T-helper 22 cell (primary cell): ENCODE results near the gene MSI1.
"Not testable (repeated sequence)": the region's sequence is repeated elsewhere in the genome, so short reads cannot be mapped to it uniquely, and the experiment has no call there.

Source experiments
- DNase-seq: peaks from one replicate; pipeline ENCODE4 v3.0.0-alpha.2; 2020; ENCODE audit warnings: low read depth

MSI1 gene

GRCh38 chr12:120353556-120354317, 15.2 kb downstream of the MSI1 start:
- no peak for DNase-seq

- DNase-seq: no peak
These were observed 15.8 kb downstream of the MSI1 start for GRCh38 chr12:120353136-120353535.

GRCh38 chr12:120352117-120352516, 16.8 kb downstream of the MSI1 start:
- DNase-seq: no peak

DNA sequence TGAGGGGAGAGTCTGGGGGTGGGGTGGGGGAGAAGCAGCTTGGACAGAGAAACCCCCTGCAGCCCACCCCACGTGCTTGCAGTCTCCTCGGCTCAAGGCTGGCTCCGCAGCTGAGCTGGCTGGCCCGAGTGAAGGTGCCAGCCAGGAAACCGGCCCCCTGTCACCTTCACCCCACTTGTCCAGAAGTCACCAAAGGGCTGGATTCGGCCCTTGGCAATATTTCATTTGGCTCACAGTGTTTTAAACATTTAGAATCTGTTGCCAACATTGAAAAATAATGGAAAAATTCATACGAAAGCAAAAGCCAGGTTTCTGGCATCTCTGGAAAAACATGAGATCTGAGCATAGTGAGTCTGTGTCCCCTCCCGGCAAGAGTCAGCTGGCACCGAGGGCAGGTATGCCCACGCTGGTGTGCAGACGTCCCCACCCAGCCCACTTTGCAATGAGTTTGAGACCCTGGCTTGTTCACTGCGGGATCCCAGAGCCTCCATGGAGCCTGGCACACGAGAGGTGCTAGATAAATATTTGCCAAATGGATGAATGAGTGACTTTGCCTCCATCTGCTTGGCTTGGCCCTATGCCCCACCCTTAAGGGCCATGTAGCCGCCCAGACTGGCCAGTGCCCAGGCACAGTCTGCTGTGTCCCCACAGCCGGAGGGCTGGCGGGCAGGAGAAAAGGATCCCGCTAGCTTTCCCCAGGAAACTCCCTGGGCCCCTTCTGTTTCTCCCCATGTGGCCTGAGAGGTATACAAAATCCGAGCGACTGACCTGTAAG, 18.2 kb downstream of the MSI1 start:
- DNase-seq: no peak

- DNase-seq: no peak
These were observed 21.2 kb downstream of the MSI1 start for GRCh38 chr12:120347766-120348165.

- no peak for DNase-seq
These were observed 22.3 kb downstream of the MSI1 start for GRCh38 chr12:120346681-120347080.

- DNase-seq: no peak
These were observed 22.9 kb downstream of the MSI1 start for GRCh38 chr12:120346031-120346430.

DNA sequence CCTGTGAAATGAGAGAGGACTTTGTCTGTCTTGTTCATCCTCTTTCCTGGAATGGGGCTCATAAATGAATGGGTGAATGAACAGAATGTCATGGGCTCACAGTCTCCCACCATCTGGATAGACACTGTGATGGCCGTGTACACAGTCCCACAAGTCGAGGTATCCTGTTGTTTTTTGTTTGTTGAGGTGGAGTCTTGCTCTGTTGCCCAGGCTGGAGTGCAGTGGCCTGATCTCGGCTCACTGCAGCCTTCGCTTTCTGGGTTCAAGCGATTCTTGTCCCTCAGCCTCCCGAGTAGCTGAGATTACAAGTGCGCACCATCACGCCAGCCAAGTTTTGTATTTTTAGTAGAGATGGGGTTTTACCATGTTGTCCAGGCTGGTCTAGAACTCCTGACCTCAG, 25.3 kb downstream of the MSI1 start:
- no peak for DNase-seq

- no peak for DNase-seq
These were observed 25.9 kb downstream of the MSI1 start for GRCh38 chr12:120343039-120343537.

- no peak for DNase-seq
These were observed 26.6 kb downstream of the MSI1 start for GRCh38 chr12:120342175-120343038.

- DNase-seq: no peak
These were observed 29.7 kb downstream of the MSI1 start for GRCh38 chr12:120339256-120339655.

GRCh38 chr12:120337730-120338129, 31.2 kb downstream of the MSI1 start:
- no peak for DNase-seq

DNA sequence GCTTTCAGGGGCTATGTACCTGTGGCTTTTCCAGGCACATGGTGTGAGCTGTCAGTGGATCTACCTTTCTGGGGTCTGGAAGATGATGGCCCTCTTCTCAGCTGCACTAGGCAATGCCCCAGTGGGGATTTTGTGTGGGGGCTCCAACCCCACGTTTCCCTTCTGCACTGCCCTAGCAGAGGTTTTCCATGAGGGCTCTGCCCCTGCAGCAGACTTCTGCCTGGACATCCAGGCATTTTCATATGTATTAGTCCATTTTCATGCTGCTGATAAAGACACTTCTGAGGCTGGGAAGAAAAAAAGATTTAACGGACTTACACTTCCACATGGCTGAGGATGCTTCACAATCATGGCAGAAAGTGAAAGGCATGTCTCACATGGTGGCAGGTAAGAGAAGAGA, 32.6 kb downstream of the MSI1 start:
- DNase-seq: not testable (repeated sequence)

- DNase-seq: not testable (repeated sequence)
These were observed 33.5 kb downstream of the MSI1 start for GRCh38 chr12:120335447-120335846.

DNA sequence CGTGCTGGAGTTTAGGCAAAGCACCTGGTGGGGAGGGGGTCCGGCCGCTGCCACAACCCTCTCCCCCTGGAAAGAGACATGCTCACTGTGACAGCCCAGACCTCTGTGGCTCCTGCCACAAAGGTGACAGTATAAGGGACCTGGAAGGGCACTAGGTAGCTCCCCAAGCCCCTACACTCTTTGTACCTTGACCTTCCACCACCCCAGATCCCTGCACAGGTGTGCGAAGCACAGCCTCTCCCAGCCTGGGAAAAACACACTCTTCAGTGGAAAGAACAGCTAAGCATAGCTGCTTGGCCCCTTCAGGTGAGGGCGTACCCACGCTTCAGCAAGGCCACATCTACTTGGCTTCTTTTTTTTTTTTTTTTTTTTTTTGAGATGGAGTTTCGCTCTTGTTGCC, 36.4 kb downstream of the MSI1 start:
- no peak for DNase-seq

GRCh38 chr12:120332041-120332440, 36.9 kb downstream of the MSI1 start:
- DNase-seq: no peak

GRCh38 chr12:120331390-120331789, 37.6 kb downstream of the MSI1 start:
- DNase-seq: no peak

- no peak for DNase-seq
These were observed 40.7 kb downstream of the MSI1 start for GRCh38 chr12:120328228-120328627.

- no peak for DNase-seq
These were observed 41.4 kb downstream of the MSI1 start, which contains the start of gene PLA2G1B for GRCh38 chr12:120327593-120327992. PLA2G1B (minus strand) TSS chr12:120327779; CDS start chr12:120327753, 26 bp downstream.

DNA sequence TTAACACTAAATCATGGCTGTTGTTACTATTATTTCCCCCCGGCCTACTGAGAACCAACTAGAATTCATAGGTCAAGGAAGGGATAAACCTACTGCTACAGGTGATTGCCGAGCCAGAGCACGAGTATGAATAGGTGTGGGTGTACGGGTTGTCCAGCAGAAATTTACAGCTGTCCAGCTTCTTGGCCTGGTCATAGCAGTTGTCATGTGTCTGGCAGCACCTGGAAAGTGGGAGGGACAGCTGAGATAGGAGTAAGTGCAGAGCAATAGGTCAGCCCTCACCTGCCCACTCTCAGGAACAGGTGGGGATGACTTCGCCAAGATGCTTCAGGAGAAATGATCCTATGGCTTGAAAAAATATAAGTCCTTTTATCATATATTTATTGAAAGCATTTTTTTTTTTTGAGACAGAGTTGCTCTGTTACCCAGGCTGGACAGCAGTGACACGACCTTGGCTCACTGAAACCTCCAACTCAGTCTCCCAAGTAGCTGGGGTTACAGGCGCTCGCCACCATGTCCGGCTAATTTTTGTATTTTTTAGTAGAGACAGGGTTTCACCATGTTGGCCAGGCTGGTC, 44.0 kb downstream of the MSI1 start:
- DNase-seq: no peak

- no peak for DNase-seq
These were observed 45.2 kb downstream of the MSI1 start for GRCh38 chr12:120323772-120324171.
